GM18507 (cell line): ENCODE data around the gene PLXDC2.

Source experiments
- DNase-seq: peaks from one replicate; pipeline ENCODE4 v3.0.0; 2011; ENCODE audit warnings: low read depth; ENCODE audit not compliant: insufficient read length; ENCODE audit errors: extremely low spot score
- FAIRE-seq: peaks from 2 replicates; lab custom pipeline; 2011; peaks lifted over from hg19 to GRCh38; lab: Jason Lieb, UNC

Gene PLXDC2

GRCh38 chr10:20084451-20084850 lies 268.2 kb downstream of the PLXDC2 start:
- DNase-seq = no peak
- no peak for FAIRE-seq

- DNase-seq (no peak), FAIRE-seq (no peak)
Observed at GRCh38 chr10:20085115-20085514, 268.9 kb downstream of the PLXDC2 start.

- DNase-seq (no peak), FAIRE-seq (no peak)
Observed at GRCh38 chr10:20087353-20087752, 271.1 kb downstream of the PLXDC2 start.

- DNase-seq = no peak
Observed at GRCh38 chr10:20088061-20088701, 271.9 kb downstream of the PLXDC2 start.

DNA sequence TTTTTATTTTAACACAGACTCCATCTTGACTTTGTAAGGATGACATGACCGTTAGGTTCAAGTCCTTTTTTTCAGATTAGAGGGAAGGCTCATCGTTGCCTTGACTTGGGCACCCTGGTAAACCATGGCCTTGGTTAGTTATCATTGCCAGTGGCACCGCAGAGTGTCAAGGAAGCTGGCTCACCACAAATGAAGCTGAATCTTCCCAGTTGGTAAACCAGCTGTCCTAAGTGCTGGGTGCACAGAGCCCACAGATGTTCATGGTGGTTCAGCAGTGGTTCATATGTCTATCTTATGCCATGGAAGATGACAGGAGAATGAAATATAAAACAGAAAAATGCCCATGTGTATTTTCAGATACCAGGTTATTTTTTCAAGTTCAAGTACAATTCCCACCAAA lies 273.6 kb downstream of the PLXDC2 start:
- DNase-seq (no peak), FAIRE-seq (no peak)

More at GRCh38 chr10:20088061-20088701, 271.9 kb downstream of the PLXDC2 start:
- no peak for FAIRE-seq

DNA sequence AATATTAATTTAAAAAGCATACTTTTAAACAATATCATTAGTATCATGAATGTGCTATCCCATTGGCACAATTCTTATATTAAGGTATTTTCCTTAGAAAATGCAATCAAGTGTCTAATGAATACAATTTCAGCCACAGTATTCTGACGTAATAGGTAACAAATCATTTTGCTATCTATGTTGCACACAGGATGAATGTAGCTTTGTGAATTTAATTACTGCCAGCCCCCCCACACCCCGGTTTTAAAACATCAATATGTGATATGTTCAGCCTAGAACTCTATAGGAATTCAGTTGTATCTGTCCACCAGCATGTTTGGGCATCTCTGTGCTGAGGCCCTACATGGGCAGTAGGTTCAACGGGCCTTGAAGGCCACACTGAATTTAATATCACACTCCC lies 274.6 kb downstream of the PLXDC2 start:
- no peak for DNase-seq
- FAIRE-seq = no peak

DNA sequence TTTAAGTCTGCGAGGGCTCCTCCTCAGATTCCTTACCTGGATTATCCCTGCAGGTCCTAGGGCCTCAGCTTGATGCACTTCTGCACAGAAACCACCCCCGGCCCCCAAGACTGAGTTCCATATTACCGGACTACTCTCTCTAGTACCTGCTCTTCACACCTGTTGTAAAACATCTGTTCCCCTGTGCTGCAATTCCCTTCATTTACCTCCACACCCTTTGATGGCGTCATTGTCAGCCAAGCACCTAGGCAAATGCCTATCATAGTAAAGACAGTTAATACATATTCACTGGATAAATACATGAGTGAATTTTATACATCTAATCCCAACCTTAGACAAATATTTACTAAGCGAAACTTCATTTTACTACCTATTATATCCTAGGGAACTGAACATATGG lies 275.5 kb downstream of the PLXDC2 start:
- DNase-seq (no peak), FAIRE-seq (no peak)

GRCh38 chr10:20093600-20093999 lies 277.4 kb downstream of the PLXDC2 start:
- FAIRE-seq (no peak), DNase-seq (no peak)

DNA sequence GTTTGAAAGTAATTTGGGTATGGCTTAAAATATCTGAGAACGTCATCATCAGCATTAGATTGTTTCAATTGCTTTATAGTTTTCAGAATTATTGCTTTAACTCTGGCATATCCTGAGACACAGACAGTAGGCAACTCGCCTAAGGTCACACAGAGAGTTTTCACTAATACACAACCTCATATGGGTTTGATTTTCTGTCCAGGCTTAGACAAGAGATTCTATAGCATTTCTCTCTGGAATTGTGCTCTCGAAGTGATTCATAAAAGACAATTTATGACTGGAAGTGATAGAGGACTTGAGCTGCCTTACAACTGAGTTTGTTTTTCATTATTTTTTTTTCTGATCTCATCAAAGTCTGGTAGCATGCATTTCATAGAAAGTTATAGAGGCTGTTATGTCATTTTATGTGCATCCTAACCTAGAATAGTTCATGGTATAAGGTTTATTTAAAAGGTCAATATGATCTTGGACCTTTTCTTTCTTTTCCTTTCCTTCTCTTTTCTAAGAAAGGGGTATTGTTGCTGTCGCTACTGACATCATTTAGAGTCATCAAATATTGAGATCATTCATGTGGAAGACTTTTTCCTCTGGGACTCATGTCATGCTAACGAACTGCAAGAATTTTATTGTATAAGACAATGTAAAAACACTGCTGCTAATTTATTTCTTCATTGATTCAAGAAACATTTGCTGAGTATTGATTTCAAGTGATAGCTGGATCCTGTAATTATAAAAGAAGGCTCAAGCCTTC lies 278.2 kb downstream of the PLXDC2 start:
- FAIRE-seq (no peak), DNase-seq (no peak)

- DNase-seq (no peak), FAIRE-seq (no peak)
Observed at GRCh38 chr10:20100171-20100570, 283.9 kb downstream of the PLXDC2 start.

DNA sequence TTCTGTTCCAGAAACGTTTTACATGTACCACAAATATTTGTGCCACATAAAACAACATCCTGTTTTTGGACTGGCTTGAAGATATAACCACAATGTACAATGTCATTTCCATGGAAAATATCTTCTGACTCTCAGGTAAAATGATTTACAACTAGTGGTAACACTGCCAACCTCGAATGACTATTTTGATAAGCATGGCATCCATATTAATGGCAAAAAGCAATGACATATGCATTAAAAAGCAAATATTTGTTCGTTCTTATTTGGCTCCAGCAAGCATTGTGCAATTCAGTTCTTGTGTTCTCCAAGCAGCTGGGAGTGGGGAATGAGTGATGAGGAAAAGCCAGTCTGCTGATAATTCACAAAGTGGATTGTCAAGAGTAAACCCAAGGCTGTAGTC lies 289.0 kb downstream of the PLXDC2 start:
- no peak for FAIRE-seq
- DNase-seq = no peak

GRCh38 chr10:20105931-20106330 lies 289.7 kb downstream of the PLXDC2 start:
- FAIRE-seq (no peak), DNase-seq (no peak)

- FAIRE-seq (no peak), DNase-seq (no peak)
Observed at GRCh38 chr10:20108021-20108420, 291.8 kb downstream of the PLXDC2 start.

DNA sequence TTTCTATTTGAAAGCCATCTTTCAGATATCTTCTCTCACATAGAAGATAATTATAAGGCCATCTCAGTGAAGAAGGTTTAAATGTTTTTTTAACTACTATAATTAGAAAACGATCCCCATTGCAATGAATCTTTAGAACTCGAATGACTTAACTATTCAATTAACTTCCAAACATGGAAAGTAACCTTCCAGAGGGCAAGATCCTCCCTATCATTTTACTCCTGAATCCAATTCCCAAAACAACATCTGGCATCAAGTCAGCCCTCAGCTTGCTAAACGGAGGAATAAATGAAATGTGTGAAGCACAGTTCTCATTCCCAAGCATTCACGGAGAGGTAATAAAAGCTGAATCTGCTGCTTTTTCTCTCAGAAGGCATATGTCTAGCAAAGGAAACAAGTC lies 293.4 kb downstream of the PLXDC2 start:
- FAIRE-seq = no peak
- DNase-seq = no peak

DNA sequence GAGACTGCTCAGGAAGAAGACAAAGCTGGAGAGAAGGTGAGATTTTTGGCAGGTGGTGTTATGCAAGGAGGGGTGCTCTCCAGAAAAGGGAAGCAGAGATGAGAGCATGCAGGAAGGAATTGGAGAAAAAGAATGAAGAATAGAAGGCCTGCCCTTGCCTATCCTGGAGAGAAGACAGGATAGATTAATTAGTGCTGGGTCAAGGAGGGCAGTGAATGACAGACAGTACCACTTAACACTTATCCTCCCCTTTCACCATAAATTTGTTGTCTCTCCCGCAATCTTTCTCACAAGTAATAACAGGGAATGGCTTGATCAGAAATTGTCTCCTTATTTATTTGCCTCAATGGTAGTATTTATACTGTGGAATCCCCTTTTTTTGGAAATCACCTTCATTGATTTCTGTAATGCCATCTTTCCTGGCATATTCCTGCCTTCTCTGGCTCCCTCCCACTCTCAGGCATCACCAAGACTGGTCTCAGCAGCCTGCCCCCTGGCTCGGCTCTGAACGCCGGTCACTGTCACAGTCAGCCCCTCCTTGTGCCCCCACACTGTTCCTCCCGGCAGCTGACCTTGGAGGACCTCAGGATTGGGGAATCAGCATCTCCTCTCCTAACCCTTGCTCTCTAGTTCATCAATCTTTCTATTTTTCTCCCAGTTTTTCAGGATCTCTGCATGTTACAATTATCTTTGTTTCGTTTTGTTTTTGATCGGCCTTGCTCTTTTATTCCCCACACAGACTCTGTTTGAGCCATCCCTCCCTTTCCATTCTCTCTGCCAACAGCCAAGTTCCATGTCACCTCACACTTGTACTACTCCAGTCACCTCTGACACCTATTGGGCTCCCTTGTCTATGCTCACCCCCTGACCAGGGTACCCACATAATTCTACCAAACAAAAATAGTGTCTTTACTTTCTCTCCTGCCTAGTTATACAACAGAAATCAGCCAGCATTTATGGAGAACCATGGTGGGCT lies 294.2 kb downstream of the PLXDC2 start:
- no peak for DNase-seq
- no peak for FAIRE-seq

GRCh38 chr10:20114179-20114578 lies 297.9 kb downstream of the PLXDC2 start:
- DNase-seq (no peak), FAIRE-seq (no peak)

- FAIRE-seq (no peak), DNase-seq (no peak)
Observed at GRCh38 chr10:20115894-20116293, 299.7 kb downstream of the PLXDC2 start.

DNA sequence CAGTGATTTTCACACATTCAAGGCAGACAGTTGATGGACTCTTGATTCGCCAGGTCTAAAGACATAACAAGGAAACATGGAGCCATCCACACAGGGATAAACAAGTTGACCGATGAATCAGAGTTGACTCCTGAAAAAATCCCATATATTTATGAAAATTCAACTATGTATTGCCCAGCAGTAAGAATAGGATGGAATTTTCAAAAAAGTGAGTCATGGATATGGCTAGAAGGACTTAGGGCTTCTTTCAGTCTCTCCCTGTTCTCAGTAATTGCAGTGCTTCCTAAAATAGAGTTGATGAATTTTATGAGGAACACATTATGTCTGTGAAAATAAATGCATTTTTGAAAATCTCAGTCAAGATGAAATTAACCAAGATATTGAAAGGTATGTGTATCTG lies 301.2 kb downstream of the PLXDC2 start:
- FAIRE-seq = no peak
- DNase-seq = no peak

- no peak for FAIRE-seq
- DNase-seq = no peak
Observed at GRCh38 chr10:20118119-20118518, 301.9 kb downstream of the PLXDC2 start.

- no peak for FAIRE-seq
- DNase-seq = no peak
Observed at GRCh38 chr10:20128811-20129210, 312.6 kb downstream of the PLXDC2 start.
